MM.1S (cell line): ENCODE results near the gene UGT3A2.

ENCODE experiments used
- DNase-seq: peaks from one replicate; pipeline ENCODE4 v3.0.0-alpha.2; 2015
- H2AFZ ChIP-seq: fragments of 300-600 bp; sonication (generic); 2 replicates; pipeline ENCODE4 v1.6.0; 2016; ENCODE audit warnings: antibody characterized with exemption, low read length
- H3F3A ChIP-seq: fragments of 300-600 bp; sonication (generic); 2 replicates; pipeline ENCODE4 v1.6.1; 2016; ENCODE audit warnings: mild to moderate bottlenecking, antibody characterized with exemption, low read length, moderate library complexity, mixed read lengths; ENCODE audit not compliant: insufficient read depth
- H3K27ac ChIP-seq: fragments of 300-600 bp; sonication (generic); 2 replicates; pipeline ENCODE4 v1.5.1; 2016; ENCODE audit warnings: mild to moderate bottlenecking, low read length
- H3K27me3 ChIP-seq: fragments of 300-600 bp; sonication (generic); replicated peaks from 2 replicates; pipeline ENCODE4 v1.6.0; 2016; ENCODE audit warnings: low read length; ENCODE audit not compliant: insufficient read depth
- H3K36me3 ChIP-seq: fragments of 300-600 bp; sonication (generic); replicated peaks from 2 replicates; pipeline ENCODE4 v1.6.1; 2016; ENCODE audit warnings: mild to moderate bottlenecking, low read length, mixed read lengths; ENCODE audit not compliant: insufficient read depth
- H3K4me1 ChIP-seq: fragments of 300-600 bp; sonication (generic); 2 replicates; pipeline ENCODE4 v1.6.1; 2016; ENCODE audit warnings: low read length, mixed read lengths
- H3K4me2 ChIP-seq: fragments of 300-600 bp; sonication (generic); 2 replicates; pipeline ENCODE4 v1.6.0; 2016; ENCODE audit warnings: low read depth, low read length
- H3K4me3 ChIP-seq: fragments of 300-600 bp; sonication (generic); 2 replicates; pipeline ENCODE4 v1.5.1; 2016; ENCODE audit warnings: low read length, mixed read lengths
- H3K79me2 ChIP-seq: fragments of 300-600 bp; sonication (generic); 2 replicates; pipeline ENCODE4 v1.6.1; 2016; ENCODE audit warnings: mixed run types, low read length, mixed read lengths
- H3K9ac ChIP-seq: fragments of 300-600 bp; sonication (generic); 2 replicates; pipeline ENCODE4 v1.6.1; 2016; ENCODE audit warnings: low read length, mixed read lengths
- H3K9me2 ChIP-seq: fragments of 300-600 bp; sonication (generic); replicated peaks from 2 replicates; pipeline ENCODE4 v1.6.1; 2016; ENCODE audit warnings: mild to moderate bottlenecking, low read length, mixed read lengths; ENCODE audit not compliant: insufficient read depth
- H3K9me3 ChIP-seq: fragments of 300-600 bp; sonication (generic); replicated peaks from 2 replicates; pipeline ENCODE4 v1.6.1; 2016; ENCODE audit warnings: mild to moderate bottlenecking, low read length, mixed read lengths; ENCODE audit not compliant: insufficient read depth
- H4K20me1 ChIP-seq: fragments of 300-600 bp; sonication (generic); 2 replicates; pipeline ENCODE4 v1.6.1; 2016; ENCODE audit warnings: mild to moderate bottlenecking, low read length, moderate library complexity, mixed read lengths; ENCODE audit not compliant: insufficient read depth
- CTCF ChIP-seq: fragments of 300-600 bp; sonication (generic); IDR thresholded peaks from 2 replicates; pipeline ENCODE4 v1.5.1; 2016; ENCODE audit warnings: antibody characterized with exemption, low read length, mixed read lengths
- EZH2 ChIP-seq: fragments of 300-600 bp; sonication (generic); optimal IDR thresholded peaks from 2 replicates; pipeline ENCODE3; 2017; ENCODE audit warnings: low read depth, mild to moderate bottlenecking, antibody characterized with exemption, low read length, mixed read lengths
- EZH2phosphoT487 ChIP-seq: fragments of 300-600 bp; sonication (generic); IDR thresholded peaks from 2 replicates; pipeline ENCODE4 v1.6.1; 2018; ENCODE audit warnings: antibody characterized with exemption, low read length

Gene UGT3A2

GRCh38 chr5:36017622-36018021 is 49.1 kb downstream of the UGT3A2 start:
- no peak for DNase-seq
- Histone ChIP-seq H2AFZ (no peak overlapping the region), H3K9me3 (no peaks in the 10 kb centered on the region), H3K79me2 (no peaks in the 10 kb centered on the region), H3K9me2 (no peaks in the 10 kb centered on the region), H3K36me3 (no peaks in the 10 kb centered on the region), H3K4me3 (no peak overlapping the region), H3K4me2 (no peak overlapping the region), H3K27ac (no peak overlapping the region), H4K20me1 (no peaks in the 10 kb centered on the region), H3K4me1 (no peaks in the 10 kb centered on the region), H3F3A (no peaks in the 10 kb centered on the region), H3K9ac (no peak overlapping the region), H3K27me3 (no peaks in the 10 kb centered on the region)
- TF ChIP-seq EZH2 (no peak), EZH2phosphoT487 (no peak), CTCF (no peak)

- Histone ChIP-seq H3K9me3 (no peaks in the 10 kb centered on the region), H3K79me2 (no peaks in the 10 kb centered on the region), H3K9ac (no peak overlapping the region), H2AFZ (no peak overlapping the region), H3K4me1 (no peaks in the 10 kb centered on the region), H3K4me2 (no peak overlapping the region), H3K36me3 (no peaks in the 10 kb centered on the region), H3K27ac (no peak overlapping the region), H3K27me3 (no peaks in the 10 kb centered on the region), H3K4me3 (no peak overlapping the region), H3K9me2 (no peaks in the 10 kb centered on the region), H4K20me1 (no peaks in the 10 kb centered on the region), H3F3A (no peaks in the 10 kb centered on the region)
- no peak for DNase-seq
- TF ChIP-seq EZH2 (no peak), CTCF (no peak)
These were observed 49.7 kb downstream of the UGT3A2 start for GRCh38 chr5:36017004-36017403.

- Histone ChIP-seq H3K27me3 (no peaks in the 10 kb centered on the region), H3K4me3 (no peak overlapping the region), H3K9me2 (no peaks in the 10 kb centered on the region), H3K4me2 (no peak overlapping the region), H3K9ac (no peak overlapping the region), H3K36me3 (no peaks in the 10 kb centered on the region), H3K4me1 (no peaks in the 10 kb centered on the region), H3K9me3 (no peaks in the 10 kb centered on the region), H4K20me1 (no peaks in the 10 kb centered on the region), H3F3A (no peaks in the 10 kb centered on the region), H3K27ac (no peak overlapping the region), H3K79me2 (no peaks in the 10 kb centered on the region), H2AFZ (no peak overlapping the region)
- TF ChIP-seq CTCF (no peak), EZH2 (no peak)
- no peak for DNase-seq
These were observed 53.5 kb downstream of the UGT3A2 start for GRCh38 chr5:36013182-36013581.

- Histone ChIP-seq H3K4me2 (no peak overlapping the region), H3K27me3 (no peaks in the 10 kb centered on the region), H3F3A (no peaks in the 10 kb centered on the region), H4K20me1 (no peaks in the 10 kb centered on the region), H3K9me2 (no peaks in the 10 kb centered on the region), H3K27ac (no peak overlapping the region), H3K4me3 (no peak overlapping the region), H3K79me2 (no peaks in the 10 kb centered on the region), H3K36me3 (no peaks in the 10 kb centered on the region), H3K4me1 (no peaks in the 10 kb centered on the region), H3K9ac (no peak overlapping the region), H2AFZ (no peak overlapping the region), H3K9me3 (no peaks in the 10 kb centered on the region)
- DNase-seq, result no peak
- TF ChIP-seq CTCF, result no peak
These were observed 57.0 kb downstream of the UGT3A2 start for GRCh38 chr5:36009698-36010097.
